GM12878 (cell line): ENCODE results near the gene GRPEL2. TPM values are rescaled to one million over a fixed set of nuclear protein-coding genes. Genes with fewer than 3 reads are reported as not detected.

Experiments used
- ATAC-seq: fragments of 200-7000 bp; cut with Tn5 transposase; 3 replicates; pipeline ENCODE4 v1.9.1; 2020; ENCODE audit warnings: mild to moderate bottlenecking, moderate library complexity
- BruUV-seq: library from RNA; stranded (reverse); fragments of 400-500 nt; replicated peaks from 2 replicates; lab custom pipeline; 2021; lab: Mats Ljungman, UMichigan
- CTCF ChIA-PET: fragments of 300-600 bp; sonication (Branson Sonifier 250); formaldehyde crosslinking; extraction: SDS; loops from one replicate; lab custom pipeline; 2021; ENCODE audit warnings: inconsistent platforms; lab: Yijun Ruan, JAX
- POLR2A ChIA-PET: fragments of 350-600 bp; formaldehyde crosslinking; extraction: SDS; loops from one replicate; lab custom pipeline; 2021; ENCODE audit warnings: inconsistent platforms; lab: Charles Lee
- RAD21 ChIA-PET: fragments of 300-600 bp; sonication (Branson Sonifier 250); formaldehyde crosslinking; loops from one replicate; lab custom pipeline; 2023; ENCODE audit warnings: antibody characterized with exemption; ENCODE audit not compliant: unreplicated experiment; lab: Charles Lee
- SMC1A ChIA-PET: fragments of 300-600 bp; sonication (Branson Sonifier 250); formaldehyde crosslinking; loops from one replicate; lab custom pipeline; 2023; ENCODE audit not compliant: unreplicated experiment, uncharacterized antibody; lab: Charles Lee
- DNase-seq: peaks from one replicate; pipeline ENCODE4 v3.0.0-alpha.2; 2011; ENCODE audit warnings: low read depth, low spot score
- FAIRE-seq: peaks from 3 replicates; lab custom pipeline; 2011; peaks lifted over from hg19 to GRCh38; lab: Jason Lieb, UNC
- H2AFZ ChIP-seq: 2 replicates; pipeline ENCODE4 v1.6.0; 2011; ENCODE audit warnings: low read depth, low read length, control low read depth; ENCODE audit not compliant: control insufficient read depth
- H3K27ac ChIP-seq: 2 replicates; pipeline ENCODE4 v1.5.1; 2011; ENCODE audit warnings: control low read depth; ENCODE audit not compliant: control insufficient read depth, insufficient read depth
- H3K27me3 ChIP-seq, 2 experiments: replicated peaks in 1 of 2; 2 replicates each; pipeline versions ENCODE4 v1.6.0 to v1.6.1; 2011; ENCODE audit warnings: low read length in 1 of 2; ENCODE audit not compliant: control insufficient read depth in 2 of 2, insufficient read depth in 2 of 2
- H3K36me3 ChIP-seq, 2 experiments: 2 replicates each; pipeline ENCODE4 v1.5.1; 2011; ENCODE audit warnings: low read length in 1 of 2; ENCODE audit not compliant: control insufficient read depth in 2 of 2, insufficient read depth in 2 of 2
- H3K4me1 ChIP-seq: 2 replicates; pipeline ENCODE4 v1.6.1; 2011; ENCODE audit warnings: mild to moderate bottlenecking, low read length, moderate library complexity, mixed read lengths; ENCODE audit not compliant: control insufficient read depth, insufficient read depth
- H3K4me2 ChIP-seq: 2 replicates; pipeline ENCODE4 v1.6.0; 2011; ENCODE audit warnings: control low read depth; ENCODE audit not compliant: control insufficient read depth, insufficient read depth
- H3K4me3 ChIP-seq: fragments of 200-600 bp; sonication (generic); 2 replicates; pipeline ENCODE4 v1.5.1; 2016
- H3K79me2 ChIP-seq: 2 replicates; pipeline ENCODE4 v1.6.0; 2011; ENCODE audit warnings: low read length; ENCODE audit not compliant: control insufficient read depth, insufficient read depth
- H3K9ac ChIP-seq: 2 replicates; pipeline ENCODE4 v1.8.0; 2011; ENCODE audit warnings: low read length, control low read depth, mixed read lengths; ENCODE audit not compliant: control insufficient read depth, insufficient read depth
- H3K9me3 ChIP-seq: replicated peaks from 3 replicates; pipeline ENCODE4 v1.5.1; 2011; ENCODE audit warnings: mild to moderate bottlenecking, low read length; ENCODE audit not compliant: control insufficient read depth, insufficient read depth
- H4K20me1 ChIP-seq: 2 replicates; pipeline ENCODE4 v1.6.0; 2011; ENCODE audit not compliant: control insufficient read depth, insufficient read depth
- ATF7 ChIP-seq: fragments of 450-650 bp; IDR thresholded peaks from 2 replicates; pipeline ENCODE4 v1.6.1; 2016; ENCODE audit warnings: low read depth, mild to moderate bottlenecking
- FOXK2 ChIP-seq: fragments of 450-650 bp; IDR thresholded peaks from 2 replicates; pipeline ENCODE4 v1.6.1; 2017; ENCODE audit warnings: mild to moderate bottlenecking, moderate library complexity
- MTA2 ChIP-seq: fragments of 450-650 bp; IDR thresholded peaks from 2 replicates; pipeline ENCODE4 v1.6.1; 2016; ENCODE audit warnings: low read depth, mild to moderate bottlenecking, moderate library complexity
- MTA3 ChIP-seq: IDR thresholded peaks from 2 replicates; pipeline ENCODE4 v1.6.1; 2012; ENCODE audit warnings: low read length, inconsistent platforms, borderline replicate concordance
- RCOR1 ChIP-seq: conservative IDR thresholded peaks from 2 replicates; pipeline ENCODE4 v1.6.1; 2012; ENCODE audit warnings: low read depth, low read length, improper control_type of control experiment
- RELA ChIP-seq: fragments of 450-650 bp; IDR thresholded peaks from 2 replicates; pipeline ENCODE4 v1.8.0; 2014; ENCODE audit warnings: borderline replicate concordance; ENCODE audit not compliant: partially characterized antibody
- RFX5 ChIP-seq: IDR thresholded peaks from 2 replicates; pipeline ENCODE4 v1.6.1; 2011; ENCODE audit warnings: low read depth, low read length, improper control_type of control experiment
- RUNX3 ChIP-seq: IDR thresholded peaks from 2 replicates; pipeline ENCODE4 v1.6.1; 2012; ENCODE audit warnings: low read length, inconsistent platforms
- TARDBP ChIP-seq: IDR thresholded peaks from 2 replicates; pipeline ENCODE4 v1.6.1; 2016; ENCODE audit warnings: borderline replicate concordance
- ZBED1 ChIP-seq: IDR thresholded peaks from 2 replicates; pipeline ENCODE4 v1.6.1; 2016; ENCODE audit warnings: borderline replicate concordance
- ZBTB40 ChIP-seq: fragments of 450-650 bp; IDR thresholded peaks from 2 replicates; pipeline ENCODE4 v1.6.1; 2016; ENCODE audit warnings: mild to moderate bottlenecking, moderate library complexity, borderline replicate concordance
- WGBS: methylation state at CpG from one replicate; pipeline ENCODE4 v1.1.6; 2016; ENCODE audit warnings: low lambda C conversion rate; ENCODE audit not compliant: insufficient replicate concordance, insufficient coverage; ENCODE audit errors: missing lambda C conversion rate; 5-methylcytosine and 5-hydroxymethylcytosine counted together
- in situ Hi-C: fragments of 300-500 bp; cut with MboI; formaldehyde crosslinking; loops from 9 replicates; pipeline ENCODE4 v1.14.3; 2018; ENCODE audit warnings: mixed read lengths
- intact Hi-C: fragments of 100-400 bp; cut with micrococcal nuclease; formaldehyde crosslinking; loops from one replicate; pipeline ENCODE4 v1.14.2; 2022; ENCODE audit not compliant: unreplicated experiment
- polyA plus RNA-seq, 11 experiments: library from polyadenylated mRNA; depleted of rRNA in 4 of 11; unstranded in 6 of 11; stranded (reverse) in 5 of 11; fragments of >200 nt; fragmentation: Nextera tagmentation in 4 of 11; fragmentation: Illumina TruSeq in 1 of 11; extraction: Ambion mirVana in 4 of 11; extraction: Trizol in 1 of 11; gene quantifications; 1 replicate in 1 of 11; 2 replicates in 10 of 11; pipeline versions ENCODE4 v1.2.1 to v1.2.3, GENCODE V29; 2011 to 2016; ENCODE audit warnings: inconsistent platforms in 2 of 11, missing spikeins in 2 of 11, low read depth in 1 of 11
- total RNA-seq, 4 experiments: library from RNA; depleted of rRNA in 3 of 4; stranded (reverse); fragments of >200 nt in 3 of 4; fragmentation: Illumina TruSeq in 1 of 4; extraction: Trizol in 1 of 4; gene quantifications; 2 replicates each; pipeline versions ENCODE4 v1.2.1 to v1.2.3, GENCODE V29; 2013 to 2021

The GRPEL2 gene
- total and polyA plus RNA-seq, 10 of the 15 experiments (the other 5 are each of a cell fraction or from before 2014, with no cell fraction given) = 4.4 to 20.2 (median 14.1) TPM

- Histone ChIP-seq H3K4me3 (no peak overlapping the region), H3K36me3 (no peaks in the 10 kb centered on the region), H3K79me2 (no peaks in the 10 kb centered on the region), H3K9ac (no peak overlapping the region)
- ATAC-seq = no peak
- TF ChIP-seq RUNX3 (no peak), RELA (no peak), ZBED1 (no peak), MTA2 (no peak), RCOR1 (no peak), TARDBP (no peak), MTA3 (no peak), ATF7 (no peak), RFX5 (no peak), FOXK2 (no peak), ZBTB40 (no peak)
- TF ChIP-seq, all 136 proteins: peak for 0
- in situ Hi-C loops = no loop called here
- H3K9me3 ChIP-seq = no peaks in the 10 kb centered on the region; the same call in 2 of the 3 replicates
- POLR2A ChIA-PET = no interaction called here
- SMC1A ChIA-PET = interaction anchor here (1.0 to 1.6 kb wide), 4 partner anchors 11 to 48 kb away, joined by 3 to 7 read pairs (median 4); no protein-coding TSS in a partner anchor
- no peaks in the 10 kb centered on the region for H3K4me1 ChIP-seq
- DNase-seq (no peak), FAIRE-seq (no peak)
- no peaks in the 10 kb centered on the region for H4K20me1 ChIP-seq
- no peak overlapping the region for H2AFZ ChIP-seq
- BruUV-seq = no TSS peak
- intact Hi-C loops = no loop called here
- CTCF ChIA-PET = interaction anchor here (0.5 to 5.0 kb wide), 8 partner anchors 10 to 164 kb away, joined by 3 to 36 read pairs (median 4); no protein-coding TSS in a partner anchor
- no peak overlapping the region for H3K4me2 ChIP-seq
- no peaks in the 10 kb centered on the region for H3K27me3 ChIP-seq
- 0% methylated on average over 2 of the region's 2 CpGs for WGBS
- no peak overlapping the region for H3K27ac ChIP-seq
- RAD21 ChIA-PET = no interaction called here
Measured at GRCh38 chr5:149324641-149325040, 20.7 kb upstream of the GRPEL2 start.
